ENCODE measurements around the gene SSBP2. TPM values are rescaled to one million over a fixed set of nuclear protein-coding genes. Genes with fewer than 3 reads are reported as not detected.
"Not testable (repeated sequence)": the region's sequence is repeated elsewhere in the genome, so short reads cannot be mapped to it uniquely, and the experiment has no call there.

Gene SSBP2
- total RNA-seq, 1 donor from 2014 or later: 47.9 TPM

- Mint-ChIP-seq H3K9me3 (ENCODE audit: low read depth) (no peaks in the 10 kb centered on the region), H3K4me1 (ENCODE audit: low read depth) (peaks cover 49% of the 10 kb centered on the region), H3K36me3 (ENCODE audit: low read depth) (no peaks in the 10 kb centered on the region), H3K27ac (ENCODE audit: unreplicated experiment) (no peak overlapping the region), H3K4me3 (ENCODE audit: unreplicated experiment) (no peak overlapping the region), H3K27me3 (ENCODE audit: low read depth) (no peaks in the 10 kb centered on the region)
- TF ChIP-seq, protein P1, sequence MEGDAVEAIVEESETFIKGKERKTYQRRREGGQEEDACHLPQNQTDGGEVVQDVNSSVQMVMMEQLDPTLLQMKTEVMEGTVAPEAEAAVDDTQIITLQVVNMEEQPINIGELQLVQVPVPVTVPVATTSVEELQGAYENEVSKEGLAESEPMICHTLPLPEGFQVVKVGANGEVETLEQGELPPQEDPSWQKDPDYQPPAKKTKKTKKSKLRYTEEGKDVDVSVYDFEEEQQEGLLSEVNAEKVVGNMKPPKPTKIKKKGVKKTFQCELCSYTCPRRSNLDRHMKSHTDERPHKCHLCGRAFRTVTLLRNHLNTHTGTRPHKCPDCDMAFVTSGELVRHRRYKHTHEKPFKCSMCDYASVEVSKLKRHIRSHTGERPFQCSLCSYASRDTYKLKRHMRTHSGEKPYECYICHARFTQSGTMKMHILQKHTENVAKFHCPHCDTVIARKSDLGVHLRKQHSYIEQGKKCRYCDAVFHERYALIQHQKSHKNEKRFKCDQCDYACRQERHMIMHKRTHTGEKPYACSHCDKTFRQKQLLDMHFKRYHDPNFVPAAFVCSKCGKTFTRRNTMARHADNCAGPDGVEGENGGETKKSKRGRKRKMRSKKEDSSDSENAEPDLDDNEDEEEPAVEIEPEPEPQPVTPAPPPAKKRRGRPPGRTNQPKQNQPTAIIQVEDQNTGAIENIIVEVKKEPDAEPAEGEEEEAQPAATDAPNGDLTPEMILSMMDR (IDR thresholded peaks at IDR 0.05): no peak
- DNase-seq (ENCODE audit: low spot score): no peak
These were observed 29.8 kb downstream of the SSBP2 start for GRCh38 chr5:81721049-81721448.

DNA sequence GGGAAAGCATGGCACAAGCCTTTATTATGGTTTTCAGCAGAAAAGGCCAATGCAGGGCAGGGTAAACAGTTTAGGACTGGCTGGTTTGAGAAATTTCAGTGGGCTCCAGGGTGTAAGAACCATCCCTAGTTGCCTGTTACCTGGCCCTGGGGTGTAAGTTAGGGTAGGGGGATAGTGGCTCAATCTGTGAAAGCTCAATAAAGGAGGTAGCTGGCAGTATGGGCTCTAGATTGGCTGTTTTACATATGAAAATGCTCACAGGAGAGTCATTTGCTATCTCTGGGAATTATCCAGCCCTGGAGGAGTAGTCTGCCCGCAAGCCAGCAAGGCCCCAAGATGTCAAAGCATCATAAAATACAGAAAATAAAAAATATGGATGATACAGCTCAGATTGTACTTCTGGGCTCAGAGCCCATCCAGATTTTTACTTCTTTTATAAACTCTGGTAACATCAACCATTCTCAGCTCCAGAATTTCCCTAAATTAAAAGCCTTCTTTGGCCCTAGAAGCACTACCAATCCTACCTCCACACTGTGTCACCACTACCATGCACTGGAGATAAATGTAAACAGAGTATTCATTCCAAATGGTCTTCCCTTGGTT is 31.1 kb downstream of the SSBP2 start:
- DNase-seq (ENCODE audit: low spot score): no peak
- Mint-ChIP-seq H3K9me3 (ENCODE audit: low read depth) (no peaks in the 10 kb centered on the region), H3K4me3 (ENCODE audit: unreplicated experiment) (no peak overlapping the region), H3K27ac (ENCODE audit: unreplicated experiment) (no peak overlapping the region), H3K4me1 (ENCODE audit: low read depth) (peaks cover 51% of the 10 kb centered on the region), H3K27me3 (ENCODE audit: low read depth) (no peaks in the 10 kb centered on the region), H3K36me3 (ENCODE audit: low read depth) (no peaks in the 10 kb centered on the region)
- TF ChIP-seq, protein P1 (IDR thresholded peaks at IDR 0.05): no peak

GRCh38 chr5:81718300-81718699 is 32.6 kb downstream of the SSBP2 start:
- DNase-seq (ENCODE audit: low spot score): no peak
- Mint-ChIP-seq H3K4me3 (ENCODE audit: unreplicated experiment) (no peak overlapping the region), H3K27me3 (ENCODE audit: low read depth) (no peaks in the 10 kb centered on the region), H3K36me3 (ENCODE audit: low read depth) (peaks cover 6% of the 10 kb centered on the region), H3K27ac (ENCODE audit: unreplicated experiment) (peak overlapping the region; percentile 75), H3K9me3 (ENCODE audit: low read depth) (no peaks in the 10 kb centered on the region), H3K4me1 (ENCODE audit: low read depth) (peaks cover 54% of the 10 kb centered on the region)
- TF ChIP-seq, protein P1 (IDR thresholded peaks at IDR 0.05): no peak

DNA sequence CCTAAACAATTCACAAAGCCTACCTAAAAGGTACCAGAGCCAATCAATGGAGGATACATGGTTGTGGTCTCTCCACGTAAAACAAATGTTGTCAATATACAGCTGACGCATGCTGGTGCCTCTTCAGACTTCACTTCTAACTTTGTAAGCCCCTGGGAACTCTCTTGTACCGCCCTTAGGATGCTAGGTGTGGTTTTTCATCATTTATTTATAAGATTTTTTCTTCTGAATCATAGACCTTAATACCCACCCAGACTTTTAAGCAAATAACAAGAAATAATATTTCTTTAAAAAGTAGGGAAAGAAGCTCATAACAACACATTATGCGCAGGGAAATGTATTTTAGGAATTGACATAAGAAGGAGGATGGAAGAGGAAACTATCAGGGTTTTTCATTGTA is 33.0 kb downstream of the SSBP2 start:
- no peaks in the 10 kb centered on the region for H3K27me3 Mint-ChIP-seq (ENCODE audit: low read depth)
- H3K9me3 Mint-ChIP-seq (ENCODE audit: low read depth): no peaks in the 10 kb centered on the region
- peak overlapping the region; percentile 75 for H3K27ac Mint-ChIP-seq (ENCODE audit: unreplicated experiment)
- TF ChIP-seq, protein P1 (IDR thresholded peaks at IDR 0.05): no peak
- peaks cover 6% of the 10 kb centered on the region for H3K36me3 Mint-ChIP-seq (ENCODE audit: low read depth)
- peaks cover 54% of the 10 kb centered on the region for H3K4me1 Mint-ChIP-seq (ENCODE audit: low read depth)
- H3K4me3 Mint-ChIP-seq (ENCODE audit: unreplicated experiment): no peak overlapping the region
- no peak for DNase-seq (ENCODE audit: low spot score)

GRCh38 chr5:81717226-81717625 is 33.7 kb downstream of the SSBP2 start:
- Mint-ChIP-seq H3K36me3 (ENCODE audit: low read depth) (peaks cover 6% of the 10 kb centered on the region), H3K4me1 (ENCODE audit: low read depth) (peaks cover 54% of the 10 kb centered on the region), H3K27ac (ENCODE audit: unreplicated experiment) (peak overlapping the region; percentile 75), H3K4me3 (ENCODE audit: unreplicated experiment) (no peak overlapping the region), H3K9me3 (ENCODE audit: low read depth) (no peaks in the 10 kb centered on the region), H3K27me3 (ENCODE audit: low read depth) (no peaks in the 10 kb centered on the region)
- TF ChIP-seq, protein P1 (IDR thresholded peaks at IDR 0.05): no peak
- no peak for DNase-seq (ENCODE audit: low spot score)

- H3K27me3 Mint-ChIP-seq (ENCODE audit: low read depth); H3K27ac Mint-ChIP-seq (ENCODE audit: unreplicated experiment); H3K9me3 Mint-ChIP-seq (ENCODE audit: low read depth); DNase-seq (ENCODE audit: low spot score); H3K36me3 Mint-ChIP-seq (ENCODE audit: low read depth); H3K4me3 Mint-ChIP-seq (ENCODE audit: unreplicated experiment): not testable (repeated sequence)
- H3K4me1 Mint-ChIP-seq (ENCODE audit: low read depth): peaks cover 31% of the 10 kb centered on the region
These were observed 36.8 kb downstream of the SSBP2 start for GRCh38 chr5:81714076-81714475.

Data from chondrocyte (in vitro differentiated cells).